Stimulated activated naive CD4-positive, alpha-beta T cell (primary cell): ENCODE results near the gene DTX3.
A peak's percentile ranks its signal among the peaks of the same experiment; 100 is the strongest.
"Not testable (repeated sequence)": the region's sequence is repeated elsewhere in the genome, so short reads cannot be mapped to it uniquely, and the experiment has no call there.

ENCODE experiments used
- DNase-seq, 6 experiments: peaks; one replicate each; lab custom pipeline; 2025; lab: John Stamatoyannopoulos, UW

The DTX3 gene, protein sequence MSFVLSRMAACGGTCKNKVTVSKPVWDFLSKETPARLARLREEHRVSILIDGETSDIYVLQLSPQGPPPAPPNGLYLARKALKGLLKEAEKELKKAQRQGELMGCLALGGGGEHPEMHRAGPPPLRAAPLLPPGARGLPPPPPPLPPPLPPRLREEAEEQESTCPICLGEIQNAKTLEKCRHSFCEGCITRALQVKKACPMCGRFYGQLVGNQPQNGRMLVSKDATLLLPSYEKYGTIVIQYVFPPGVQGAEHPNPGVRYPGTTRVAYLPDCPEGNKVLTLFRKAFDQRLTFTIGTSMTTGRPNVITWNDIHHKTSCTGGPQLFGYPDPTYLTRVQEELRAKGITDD

DNA sequence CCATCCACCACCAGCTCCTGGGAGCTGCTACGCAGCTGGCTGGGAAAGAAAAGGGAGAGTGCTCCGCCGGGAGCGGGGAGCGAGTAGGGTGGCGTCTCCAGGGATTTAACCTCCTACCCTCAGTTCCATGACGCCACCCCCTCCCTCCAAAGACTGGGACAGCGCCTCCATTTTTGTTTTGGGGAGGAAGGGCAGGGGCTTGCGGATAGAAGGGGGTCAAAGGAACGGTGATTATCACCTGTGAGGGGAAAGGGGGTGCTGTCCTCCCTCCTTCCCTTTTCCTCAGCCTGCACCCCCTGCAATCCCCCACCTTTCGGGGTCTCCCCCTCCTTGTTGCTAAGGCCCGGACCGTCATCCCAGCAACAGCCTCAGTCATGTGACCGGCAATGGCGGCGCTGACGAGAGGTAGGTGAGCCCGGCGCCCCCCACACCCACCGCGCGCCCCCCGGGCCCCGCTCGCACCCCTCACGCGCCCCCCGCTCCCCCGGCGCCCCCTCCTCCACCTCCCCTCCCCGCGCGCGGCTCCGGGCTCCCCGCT is at the start of gene DTX3:
Gene DTX3, plus strand, starts transcription at position 371 of the 538 bp plus-strand sequence. CDS start 1,694 bp downstream, outside the sequence.
- DNase-seq = peak in 5 of 6 experiments; percentile 11 to 37 (median 20)

DNA sequence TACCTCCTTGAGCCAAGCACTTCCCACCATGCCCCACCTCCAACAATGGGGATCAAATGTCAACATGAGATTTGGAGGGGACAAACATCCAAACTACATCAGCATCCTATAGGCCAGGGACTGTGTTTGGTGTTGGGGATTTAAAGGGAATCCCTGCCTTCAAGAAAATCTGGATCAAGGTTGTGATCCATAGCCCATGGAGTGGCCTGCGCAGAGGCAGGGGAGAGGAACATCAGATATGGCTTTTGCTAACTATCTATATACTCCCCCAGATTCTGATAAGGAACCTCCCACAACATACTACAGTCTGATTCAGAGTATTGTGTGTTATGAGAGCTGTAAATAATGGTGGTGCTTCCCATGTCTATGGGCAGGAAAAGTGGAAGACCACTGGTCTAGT is 49.7 kb upstream of the DTX3 start:
- DNase-seq = no peak

DNA sequence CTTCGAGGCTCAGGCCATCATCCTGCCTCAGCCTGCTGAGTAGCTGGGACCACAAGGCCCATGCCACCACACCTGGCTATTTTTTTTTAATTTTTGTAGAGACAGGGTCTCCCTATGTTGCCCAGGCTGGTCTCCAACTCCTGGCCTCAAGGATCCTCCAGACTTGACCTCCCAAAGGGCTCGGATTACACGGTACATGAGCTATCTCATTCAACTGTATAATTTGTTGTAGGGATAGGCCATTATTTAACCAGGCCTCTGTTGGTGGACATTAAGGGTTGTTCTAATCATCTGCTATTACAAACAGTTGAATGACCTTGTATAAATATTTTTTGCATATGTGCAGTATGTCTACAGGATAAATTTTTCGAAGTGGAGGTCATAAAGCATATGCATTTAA is 45.8 kb upstream of the DTX3 start:
- DNase-seq = no peak

DNA sequence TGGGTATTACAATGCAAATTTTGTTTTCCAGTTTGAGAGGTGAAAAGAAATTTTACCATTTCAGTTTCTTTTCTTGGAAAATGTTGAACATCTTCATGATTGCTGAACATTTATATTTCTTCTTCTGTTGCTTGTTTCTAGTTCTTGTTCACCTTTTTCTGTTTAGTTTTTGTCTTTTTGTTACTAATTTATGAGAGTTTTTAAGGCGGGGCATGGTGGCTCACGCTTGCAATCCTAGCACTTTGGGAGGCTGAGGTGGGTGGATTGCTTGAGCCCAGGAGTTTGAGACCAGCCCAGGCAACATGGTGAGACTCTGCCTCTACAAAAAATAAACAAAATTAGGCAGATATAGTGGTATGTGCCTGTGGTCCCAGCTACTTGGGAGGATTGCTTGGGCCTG is 44.1 kb upstream of the DTX3 start:
- no peak for DNase-seq

DNA sequence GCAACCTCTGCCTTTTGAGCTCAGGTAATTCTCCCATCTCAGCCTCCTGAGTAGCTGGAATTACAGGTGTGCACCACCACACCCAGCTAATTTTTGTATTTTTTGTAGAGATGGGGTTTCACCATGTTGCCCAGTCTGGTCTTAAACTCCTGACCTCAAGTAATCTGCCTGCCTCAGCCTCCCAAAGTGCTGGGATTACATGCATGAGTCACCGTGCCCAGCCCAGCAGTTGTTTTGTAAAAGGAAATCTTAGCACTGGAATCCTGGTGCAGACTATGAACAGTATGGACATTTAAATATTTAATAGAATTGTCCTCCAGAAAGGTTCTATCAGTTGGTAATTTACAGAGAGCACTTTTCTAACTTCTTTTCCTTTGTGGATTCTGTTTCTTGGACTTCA is 43.5 kb upstream of the DTX3 start:
- not testable (repeated sequence) for DNase-seq

DNA sequence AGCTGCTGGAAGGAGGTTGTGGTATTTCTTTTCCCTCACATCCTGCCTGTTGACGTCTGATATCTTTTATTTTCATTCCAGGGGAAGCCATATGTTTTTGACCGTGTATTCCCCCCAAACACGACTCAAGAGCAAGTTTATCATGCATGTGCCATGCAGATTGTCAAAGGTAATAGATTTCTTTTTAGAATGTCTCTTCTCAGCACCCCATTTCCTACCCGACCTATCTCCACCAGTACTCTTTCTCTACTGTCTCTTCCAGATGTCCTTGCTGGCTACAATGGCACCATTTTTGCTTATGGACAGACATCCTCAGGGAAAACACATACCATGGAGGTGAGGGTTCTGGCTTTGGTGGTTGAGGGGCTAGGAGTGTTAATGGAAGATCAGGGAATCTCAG is 41.3 kb upstream of the DTX3 start:
- DNase-seq = no peak

DNA sequence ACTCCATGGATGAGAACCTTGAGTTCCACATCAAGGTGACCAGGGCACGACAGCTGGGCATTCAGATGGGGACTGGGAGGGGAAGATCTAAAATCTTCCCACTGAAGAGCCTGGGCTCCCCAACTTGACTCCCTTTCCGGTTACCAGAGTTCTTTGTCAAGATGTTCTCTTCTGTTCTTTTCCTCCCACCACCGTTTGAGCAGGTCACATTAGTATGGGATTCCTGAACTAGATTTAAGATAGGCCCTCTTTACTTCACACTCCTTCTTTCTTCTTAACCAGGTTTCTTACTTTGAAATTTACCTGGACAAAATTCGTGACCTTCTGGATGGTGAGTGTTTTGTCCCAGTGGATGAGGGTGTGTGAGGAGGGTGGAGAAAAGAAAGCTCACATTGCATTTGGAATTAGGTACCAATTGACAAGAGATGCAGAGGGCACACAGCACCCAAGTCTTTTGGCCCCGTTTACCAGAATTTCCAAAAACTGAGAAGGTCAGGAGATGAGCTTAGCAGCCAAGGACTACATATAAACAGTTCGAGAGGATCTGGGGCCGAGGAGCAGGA is 40.4 kb upstream of the DTX3 start:
- DNase-seq = no peak

DNA sequence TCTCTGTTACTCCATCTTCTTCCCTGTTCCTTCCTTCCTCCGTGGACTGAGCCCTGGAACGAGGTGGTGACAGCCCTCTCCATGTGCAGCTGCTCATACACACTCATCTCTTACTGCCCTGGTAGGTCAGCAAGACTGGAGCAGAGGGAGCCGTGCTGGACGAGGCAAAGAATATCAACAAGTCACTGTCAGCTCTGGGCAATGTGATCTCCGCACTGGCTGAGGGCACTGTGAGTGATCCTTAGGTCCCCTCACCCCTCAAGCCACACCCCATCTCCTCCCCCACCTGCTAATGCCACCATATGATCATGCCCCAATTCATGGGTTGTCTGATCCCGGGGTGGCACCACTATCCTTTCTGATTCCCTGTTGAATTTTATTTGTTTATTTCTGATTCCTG is 35.8 kb upstream of the DTX3 start:
- no peak for DNase-seq

DNA sequence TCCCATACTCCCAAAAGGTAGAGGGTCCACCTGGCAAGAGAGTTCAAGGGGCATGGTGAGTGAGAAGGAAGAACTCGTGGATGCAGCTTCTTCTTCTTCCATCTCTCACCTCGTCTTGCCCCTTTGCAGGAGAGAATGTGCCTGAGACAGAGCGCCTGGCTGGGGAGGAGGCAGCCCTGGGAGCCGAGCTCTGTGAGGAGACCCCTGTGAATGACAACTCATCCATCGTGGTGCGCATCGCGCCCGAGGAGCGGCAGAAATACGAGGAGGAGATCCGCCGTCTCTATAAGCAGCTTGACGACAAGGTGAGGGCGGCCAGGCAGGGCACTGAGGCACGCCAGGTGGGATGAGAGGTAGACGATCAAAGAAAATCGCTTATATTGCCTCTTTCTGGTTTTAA is 34.8 kb upstream of the DTX3 start:
- no peak for DNase-seq

DNA sequence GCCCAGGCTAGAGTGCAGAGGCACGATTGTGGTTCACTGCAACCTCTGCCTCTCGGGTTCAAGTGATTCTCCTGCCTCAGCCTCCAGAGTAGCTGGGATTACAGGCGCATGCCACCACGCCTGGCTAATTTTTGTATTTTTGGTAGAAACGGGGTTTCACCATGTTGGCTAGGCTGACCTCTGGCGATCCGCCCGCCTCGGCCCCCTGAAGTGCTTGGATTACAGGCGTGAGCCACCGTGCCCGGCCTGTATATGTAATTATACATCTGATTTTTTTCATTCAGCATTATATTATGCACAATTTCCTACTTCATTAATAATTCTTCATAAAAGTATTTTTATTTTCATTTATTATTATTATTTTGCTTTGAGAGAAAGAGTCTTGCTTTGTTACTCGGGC is 34.2 kb upstream of the DTX3 start:
- DNase-seq = not testable (repeated sequence)

DNA sequence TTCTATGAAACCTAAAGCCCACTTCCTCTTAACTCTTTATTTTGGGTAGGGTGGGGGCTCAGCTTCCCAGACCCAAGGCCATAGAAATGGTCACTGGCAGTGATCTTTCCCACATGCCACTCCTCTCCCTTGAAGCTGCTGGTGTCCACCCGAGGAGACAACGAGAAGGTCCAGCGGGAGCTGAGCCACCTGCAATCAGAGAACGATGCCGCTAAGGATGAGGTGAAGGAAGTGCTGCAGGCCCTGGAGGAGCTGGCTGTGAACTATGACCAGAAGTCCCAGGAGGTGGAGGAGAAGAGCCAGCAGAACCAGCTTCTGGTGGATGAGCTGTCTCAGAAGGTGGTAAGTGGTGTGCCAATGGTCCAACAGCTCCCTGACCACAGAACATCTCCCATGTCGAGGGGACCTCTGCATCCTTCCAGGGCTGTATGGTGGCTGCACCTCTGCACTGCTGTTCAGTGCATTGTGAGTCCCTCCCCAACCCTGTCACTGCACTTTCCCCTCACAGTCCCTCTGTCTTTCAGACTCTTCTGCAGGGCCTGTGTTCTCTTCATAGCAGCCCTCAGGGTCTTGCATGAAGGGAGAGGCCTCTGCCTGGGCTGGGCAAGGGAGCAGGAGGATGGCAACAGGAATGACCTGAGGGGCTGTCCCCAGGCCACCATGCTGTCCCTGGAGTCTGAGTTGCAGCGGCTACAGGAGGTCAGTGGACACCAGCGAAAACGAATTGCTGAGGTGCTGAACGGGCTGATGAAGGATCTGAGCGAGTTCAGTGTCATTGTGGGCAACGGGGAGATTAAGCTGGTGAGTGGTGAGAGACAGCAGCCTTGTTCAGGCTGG is 32.5 kb upstream of the DTX3 start:
- DNase-seq = no peak

DNA sequence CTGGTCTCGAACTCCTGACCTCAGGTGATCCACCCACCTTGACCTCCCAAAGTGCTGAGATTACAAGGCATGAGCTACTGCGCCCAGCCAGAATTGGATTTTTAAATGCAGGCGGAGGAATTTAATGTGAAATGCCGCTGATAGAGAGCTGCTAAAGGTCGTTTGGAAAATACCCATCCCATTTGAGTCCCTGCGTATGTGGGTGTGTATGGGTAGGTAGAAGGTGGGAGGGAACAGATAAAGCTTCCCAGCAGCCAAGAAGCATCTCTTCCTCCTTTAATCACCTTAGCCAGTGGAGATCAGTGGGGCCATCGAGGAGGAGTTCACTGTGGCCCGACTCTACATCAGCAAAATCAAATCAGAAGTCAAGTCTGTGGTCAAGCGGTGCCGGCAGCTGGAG is 29.8 kb upstream of the DTX3 start:
- DNase-seq = no peak

DNA sequence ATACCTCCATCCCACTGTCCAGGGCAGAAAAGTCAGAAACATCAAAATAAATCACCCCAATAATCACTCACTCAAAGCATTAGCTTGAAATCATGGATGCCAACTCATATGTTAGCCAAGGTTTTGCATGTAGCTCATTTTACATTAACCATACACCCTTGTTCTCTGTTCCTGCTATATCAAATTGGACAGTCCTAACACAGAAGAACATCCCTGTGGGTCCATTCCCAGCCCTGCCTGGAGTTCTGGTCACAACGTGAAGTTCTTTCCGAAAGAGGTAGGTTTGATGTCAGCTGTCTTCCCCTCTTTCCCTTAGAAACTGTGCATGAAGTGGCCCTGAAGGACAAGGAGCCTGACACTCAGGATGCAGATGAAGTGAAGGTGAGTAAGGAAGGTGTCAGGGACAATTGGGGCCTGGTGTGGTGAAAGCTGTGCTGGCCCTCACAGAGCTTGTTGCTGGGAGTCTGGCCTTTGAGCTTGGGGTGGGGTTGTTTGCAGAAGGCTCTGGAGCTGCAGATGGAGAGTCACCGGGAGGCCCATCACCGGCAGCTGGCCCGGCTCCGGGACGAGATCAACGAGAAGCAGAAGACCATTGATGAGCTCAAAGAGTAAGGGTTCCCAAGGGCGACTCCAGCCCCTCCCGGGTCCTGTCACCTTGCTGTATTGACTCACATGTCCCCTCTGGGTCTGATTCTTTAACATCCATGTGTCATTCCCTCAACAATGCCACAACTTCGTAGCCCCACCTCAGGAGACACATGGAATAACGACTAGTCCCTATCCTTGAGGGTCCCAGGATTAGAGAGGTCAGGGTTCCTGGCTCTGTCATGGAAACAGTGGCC is 28.6 kb upstream of the DTX3 start:
- DNase-seq = no peak

DNA sequence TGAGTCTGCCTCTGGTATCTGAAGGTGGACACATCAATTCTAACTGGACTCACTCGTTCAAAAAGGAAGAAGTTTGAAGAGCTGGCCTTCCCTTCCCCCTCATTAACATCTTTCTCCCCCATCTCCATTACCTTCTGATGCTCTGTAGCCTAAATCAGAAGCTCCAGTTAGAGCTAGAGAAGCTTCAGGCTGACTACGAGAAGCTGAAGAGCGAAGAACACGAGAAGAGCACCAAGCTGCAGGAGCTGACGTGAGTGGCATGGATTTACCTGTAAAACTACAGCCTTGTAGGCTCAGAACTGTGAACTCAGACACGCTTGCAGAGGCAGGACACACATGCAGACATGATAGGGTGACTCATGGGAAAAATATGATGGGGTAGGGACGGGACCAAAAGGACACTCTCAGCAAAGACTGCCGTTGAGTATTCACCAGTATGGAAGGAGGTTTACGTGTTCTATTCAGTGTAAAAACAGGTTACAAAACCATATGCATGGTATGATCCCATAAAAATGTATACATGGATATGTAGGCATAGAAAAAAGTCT is 27.9 kb upstream of the DTX3 start:
- no peak for DNase-seq

DNA sequence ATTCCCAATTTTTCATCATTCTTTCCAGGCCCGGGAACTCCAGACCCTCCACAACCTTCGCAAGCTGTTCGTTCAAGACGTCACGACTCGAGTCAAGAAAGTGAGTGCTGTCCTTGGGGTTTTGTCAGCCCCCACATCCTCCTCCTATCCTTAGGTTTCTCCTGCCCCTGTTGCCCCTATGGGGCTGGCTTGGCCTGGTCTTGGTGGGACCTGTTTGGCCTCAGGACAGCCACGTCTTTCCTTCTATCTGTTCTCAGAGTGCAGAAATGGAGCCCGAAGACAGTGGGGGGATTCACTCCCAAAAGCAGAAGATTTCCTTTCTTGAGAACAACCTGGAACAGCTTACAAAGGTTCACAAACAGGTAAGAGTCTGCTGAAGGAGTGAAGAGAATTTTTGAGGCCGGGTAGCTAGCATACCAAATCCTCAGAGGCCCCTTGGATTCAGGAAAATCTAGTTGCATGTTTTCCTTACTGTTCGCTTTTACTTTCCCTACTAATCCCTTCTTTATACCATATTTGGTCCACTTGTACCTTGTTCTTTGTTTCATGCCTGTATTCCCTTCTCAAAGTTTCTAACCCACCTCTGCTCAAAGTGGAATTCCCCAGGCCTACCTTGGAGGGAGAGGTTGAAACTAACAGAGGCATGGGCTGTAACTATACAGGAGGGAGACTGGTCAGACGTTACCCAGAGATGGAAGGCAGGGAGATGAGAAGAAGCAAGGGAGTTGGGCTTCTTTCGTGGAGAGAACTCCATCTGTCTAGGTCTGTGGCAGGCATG is 26.5 kb upstream of the DTX3 start:
- DNase-seq = no peak

DNA sequence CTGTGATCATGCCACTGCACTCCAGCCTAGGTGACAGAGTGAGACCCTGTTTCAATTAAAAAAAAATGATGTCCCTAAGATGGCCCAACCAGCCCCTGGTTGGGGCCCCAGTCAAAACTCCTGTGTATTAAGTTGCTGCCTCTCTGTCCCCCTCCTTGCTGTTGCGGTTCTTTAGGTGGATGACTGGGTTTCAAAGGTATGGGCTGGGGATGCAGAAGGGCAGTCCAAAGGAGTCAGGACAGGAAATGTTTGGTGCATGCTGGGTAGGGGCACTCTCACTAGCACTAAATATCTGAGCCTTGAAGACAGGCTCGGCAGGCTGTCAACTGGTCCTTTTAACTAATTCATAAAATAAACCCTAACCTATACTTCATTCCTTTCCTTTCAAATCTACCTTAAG is 25.6 kb upstream of the DTX3 start:
- DNase-seq = no peak

DNA sequence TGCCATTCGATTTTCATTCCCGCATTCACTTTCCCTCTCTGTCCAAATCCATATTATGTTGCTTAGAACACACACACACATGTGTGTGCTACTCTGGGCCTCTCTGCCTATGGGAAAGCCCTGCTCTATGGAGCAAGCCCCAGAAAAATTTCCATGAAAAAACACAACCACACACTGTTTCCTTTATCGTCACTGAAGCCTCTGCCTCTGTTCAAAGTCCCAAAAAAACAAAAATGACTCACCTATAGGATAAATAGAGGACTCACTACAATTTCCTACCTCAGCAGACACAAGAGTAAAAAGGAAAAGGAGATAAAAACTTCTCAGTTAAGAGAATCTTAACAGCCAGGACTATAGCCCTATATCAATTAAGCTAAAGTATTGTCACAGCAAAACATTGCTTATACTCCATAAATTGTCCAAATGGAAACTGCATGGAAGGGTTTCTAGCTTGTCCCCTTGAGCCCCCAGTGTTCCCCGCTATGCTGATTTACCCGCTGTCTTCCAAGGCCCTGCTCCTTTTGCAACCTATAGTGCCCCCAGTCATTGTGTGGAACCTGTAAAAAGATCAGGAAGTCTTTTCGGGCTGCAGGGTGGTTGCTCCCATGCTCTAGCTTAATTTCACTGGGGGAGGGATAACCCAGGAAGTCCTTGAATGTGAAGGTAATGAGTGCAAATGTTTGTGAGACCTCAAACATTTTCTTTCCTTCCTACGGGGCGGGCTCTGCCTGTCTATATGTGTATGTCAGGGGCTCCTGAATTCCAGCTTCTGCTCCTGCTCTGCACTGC is 24.8 kb upstream of the DTX3 start:
- no peak for DNase-seq

DNA sequence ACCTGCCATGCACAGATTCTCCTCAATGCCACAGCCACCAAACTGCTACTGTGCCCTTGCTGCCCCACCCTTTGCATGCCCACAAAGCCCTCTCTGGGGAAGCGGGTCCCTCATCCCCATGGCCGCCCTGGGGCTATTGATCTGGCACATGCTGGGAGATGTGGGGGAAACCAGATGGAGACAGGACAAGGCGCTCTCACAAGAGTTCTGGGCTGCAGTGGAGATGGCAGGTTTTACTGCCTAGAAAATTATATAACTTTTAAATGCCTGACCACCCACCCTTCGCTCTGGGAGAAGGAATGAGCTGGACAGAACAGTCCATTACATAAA is 24.2 kb upstream of the DTX3 start:
- DNase-seq = no peak

DNA sequence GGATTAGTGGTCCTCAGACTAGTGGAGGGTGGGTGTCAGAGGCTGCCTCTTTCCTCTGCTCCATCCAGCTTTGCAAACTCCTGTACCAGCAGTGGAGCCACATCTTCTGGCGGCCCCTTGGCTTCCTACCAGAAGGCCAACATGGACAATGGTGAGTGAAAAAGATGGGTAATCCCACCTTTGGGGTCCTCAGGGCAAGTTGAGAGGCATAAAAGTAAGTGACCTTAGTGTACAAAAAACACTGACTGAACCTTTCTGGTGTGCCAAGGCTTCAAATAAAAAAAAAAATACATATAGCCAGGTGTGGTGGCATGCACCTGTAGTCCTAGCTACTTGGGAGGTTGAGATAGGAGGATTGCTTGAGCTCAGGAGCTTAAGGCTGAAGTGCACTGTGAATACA is 22.8 kb upstream of the DTX3 start:
- DNase-seq = no peak

DNA sequence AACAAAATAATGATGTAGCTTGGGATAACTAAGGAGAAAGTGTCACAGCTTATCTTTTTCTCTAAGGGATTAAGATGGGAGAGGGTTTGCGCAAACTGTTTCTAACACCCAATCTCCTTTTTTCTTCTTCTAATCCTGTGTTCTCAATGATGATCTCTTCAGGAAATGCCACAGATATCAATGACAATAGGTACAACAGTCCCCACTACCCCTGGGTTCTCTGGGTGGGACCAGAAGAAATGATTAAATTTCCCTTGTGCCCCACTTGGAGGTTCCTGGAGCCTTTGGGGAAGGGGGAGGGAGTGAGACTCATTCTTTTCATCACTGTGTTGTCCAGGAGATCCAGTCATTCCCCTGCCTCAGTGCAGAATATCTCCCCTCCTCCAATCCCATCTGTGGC is 22.2 kb upstream of the DTX3 start:
- no peak for DNase-seq
